ENCODE data around the gene HNRNPC.

Gene HNRNPC

DNA sequence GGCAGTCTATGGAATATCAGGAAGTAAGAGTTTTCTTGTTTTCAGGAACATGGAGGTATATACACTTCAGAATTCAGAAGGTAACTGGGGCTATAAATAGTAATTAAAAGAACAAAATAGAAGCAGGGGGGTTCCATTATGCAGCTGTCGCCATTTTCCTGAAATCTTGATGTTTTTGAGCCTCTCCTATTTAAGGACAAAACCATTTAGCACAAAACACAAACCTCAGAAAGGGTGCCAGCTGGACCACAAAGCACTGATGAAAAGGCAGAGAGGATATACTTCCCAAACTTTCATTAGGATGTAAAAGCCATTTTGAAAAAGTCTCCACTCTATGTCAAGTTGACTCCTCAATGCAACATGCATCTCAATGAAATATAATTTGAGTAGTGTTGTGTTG is 59.2 kb downstream of the HNRNPC start:
- no peak for DNase-seq (ENCODE audit: low read depth in 3 of 3)

DNA sequence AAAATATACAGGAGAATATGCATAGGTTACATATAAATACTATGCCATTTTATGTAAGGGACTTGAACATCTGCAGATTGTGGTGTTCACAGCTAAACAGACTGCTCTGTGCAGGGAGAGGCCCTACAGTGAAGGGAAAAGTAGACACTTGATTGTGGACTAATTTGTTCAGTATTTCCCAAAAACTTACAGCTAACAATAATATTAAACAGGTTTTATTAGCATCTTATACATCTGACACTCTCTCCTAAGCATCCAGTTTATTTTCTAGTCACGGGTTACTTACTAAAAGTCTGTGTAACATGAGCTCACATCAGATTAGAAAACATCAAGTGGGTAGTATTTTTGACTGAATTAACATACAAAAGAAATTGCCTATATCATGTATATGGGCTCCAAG is 60.1 kb downstream of the HNRNPC start:
- no peak for DNase-seq (ENCODE audit: low read depth in 3 of 3)

- no peak for DNase-seq (ENCODE audit: low read depth in 3 of 3)
Measured at GRCh38 chr14:21208554-21208953, 60.7 kb downstream of the HNRNPC start.

GRCh38 chr14:21206753-21207684 is 62.2 kb downstream of the HNRNPC start:
- DNase-seq (ENCODE audit: low read depth in 3 of 3) = no peak

DNA sequence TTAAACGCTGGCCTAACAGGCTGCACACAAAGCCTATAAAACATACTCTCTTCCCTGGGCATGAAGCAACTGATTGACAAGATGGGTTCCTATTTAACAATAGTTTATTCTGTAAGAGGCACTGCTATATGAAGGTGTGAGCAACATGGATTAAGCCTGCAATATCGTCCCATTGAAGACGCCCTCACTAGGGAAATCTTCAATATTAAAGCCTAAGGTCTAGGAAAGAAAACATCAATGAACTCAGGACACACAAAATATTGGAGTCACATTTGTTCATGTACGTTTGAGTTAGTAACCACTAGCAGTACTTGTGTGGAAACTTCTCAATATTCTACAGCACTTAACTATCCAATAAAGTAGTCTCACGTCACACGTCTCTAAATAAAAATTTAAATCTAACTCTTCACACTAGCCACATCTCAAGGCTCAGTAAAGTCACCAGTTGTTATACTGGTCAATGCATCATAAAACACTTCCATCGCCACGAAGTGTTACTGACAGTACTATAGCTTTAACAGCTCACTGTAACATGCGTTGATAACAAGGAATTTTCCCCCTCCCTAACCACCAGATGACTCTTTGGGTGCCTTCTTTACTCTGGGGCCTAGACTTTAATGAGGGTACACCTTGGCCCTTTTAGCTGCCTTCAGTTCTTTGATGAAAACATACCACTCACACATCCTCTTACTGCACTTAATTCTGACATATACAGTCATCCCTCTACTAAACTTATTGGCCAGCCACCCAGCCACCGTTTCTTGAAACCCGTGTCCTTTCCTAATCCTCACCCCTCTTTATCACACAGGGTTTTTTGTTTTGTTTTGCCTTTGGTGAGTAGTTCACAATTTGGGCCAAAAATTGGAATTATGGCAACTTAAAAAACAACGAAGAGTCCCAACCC is 63.3 kb downstream of the HNRNPC start:
- DNase-seq (ENCODE audit: low read depth in 3 of 3) = no peak

- DNase-seq (ENCODE audit: low read depth in 3 of 3) = no peak
Measured at GRCh38 chr14:21205026-21205677, 64.1 kb downstream of the HNRNPC start.

DNA sequence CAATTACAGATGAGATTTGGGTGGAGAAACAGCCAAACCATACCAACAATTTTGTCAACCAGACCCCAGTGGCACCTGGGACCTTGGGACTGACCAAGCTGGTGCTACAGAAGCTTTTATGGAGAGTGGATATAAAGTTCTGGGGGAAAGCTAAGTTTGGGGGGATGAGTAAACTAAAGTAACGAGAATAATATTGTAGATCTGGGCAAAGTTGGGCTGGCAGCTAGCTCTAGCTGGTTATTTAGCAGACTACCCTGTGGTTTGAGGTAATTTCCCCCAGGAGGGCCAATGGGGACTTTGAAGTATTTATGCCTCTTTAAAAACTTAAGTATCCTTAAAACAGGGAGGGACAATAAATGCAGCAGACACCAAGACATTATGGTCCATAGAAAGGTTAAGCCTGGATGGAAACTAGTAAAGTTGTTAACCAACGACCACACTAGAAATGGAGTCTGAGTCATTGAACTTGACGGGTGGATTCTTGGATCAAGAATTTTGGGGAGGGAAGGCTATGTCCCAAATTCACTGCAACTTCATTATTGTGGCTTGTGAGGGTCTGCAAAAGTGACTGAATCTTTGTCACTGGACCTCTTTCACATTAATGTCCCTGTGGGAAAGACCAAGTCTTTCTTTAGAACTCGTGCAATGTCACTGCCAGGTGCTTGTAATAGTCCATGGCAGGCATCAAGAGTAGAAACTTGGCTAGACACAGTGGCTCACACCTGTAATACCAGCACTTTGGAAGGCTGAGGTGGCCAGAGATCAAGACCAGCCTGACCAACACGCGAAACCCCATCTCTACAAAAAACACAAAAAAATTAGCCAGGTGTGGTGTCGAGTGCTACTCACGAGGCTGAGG is 64.8 kb downstream of the HNRNPC start:
- DNase-seq (ENCODE audit: low read depth in 3 of 3) = no peak

DNA sequence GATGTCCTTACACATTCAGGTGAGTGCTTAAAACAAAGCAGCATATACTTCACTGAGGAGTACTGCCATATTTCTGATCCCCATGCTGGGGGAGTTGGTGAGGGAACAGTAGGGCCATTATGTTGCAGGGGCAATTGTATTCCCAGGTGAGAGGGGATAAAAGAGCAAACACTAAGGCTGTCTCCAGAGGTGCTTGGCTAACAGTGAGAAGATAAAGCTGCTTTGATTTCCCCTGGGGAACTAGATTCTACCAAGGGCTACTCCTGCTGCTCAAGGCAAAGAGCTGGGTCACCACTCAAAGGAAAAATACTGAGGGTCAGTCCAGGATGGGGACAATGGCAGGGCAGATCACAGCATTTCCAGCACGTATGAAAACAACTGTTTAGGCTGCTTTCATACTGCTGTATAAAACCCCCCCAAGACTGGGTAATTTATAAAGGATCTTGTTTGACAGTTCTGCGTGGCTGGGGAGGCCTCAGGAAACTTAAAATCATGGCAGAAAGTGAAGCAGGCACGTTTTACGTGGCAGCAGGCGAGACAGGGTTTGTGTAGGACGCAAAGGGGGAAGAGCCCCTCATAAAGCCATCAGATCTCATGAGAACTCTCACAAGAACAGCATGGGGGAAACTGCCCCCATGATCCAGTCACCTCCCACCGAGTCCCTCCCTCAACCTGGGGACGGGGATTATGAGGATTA is 65.6 kb downstream of the HNRNPC start:
- no peak for DNase-seq (ENCODE audit: low read depth in 3 of 3)

- no peak for DNase-seq (ENCODE audit: low read depth in 3 of 3)
Measured at GRCh38 chr14:21202463-21203358, 66.5 kb downstream of the HNRNPC start.

GRCh38 chr14:21201732-21202462 is 67.3 kb downstream of the HNRNPC start:
- DNase-seq (ENCODE audit: low read depth in 3 of 3) = no peak

- no peak for DNase-seq (ENCODE audit: low read depth in 3 of 3)
Measured at GRCh38 chr14:21200752-21201461, 68.3 kb downstream of the HNRNPC start.

- no peak for DNase-seq (ENCODE audit: low read depth in 3 of 3)
Measured at GRCh38 chr14:21199611-21200560, 69.4 kb downstream of the HNRNPC start.

GRCh38 chr14:21197418-21198205 is 71.6 kb downstream of the HNRNPC start:
- no peak for DNase-seq (ENCODE audit: low read depth in 3 of 3)

GRCh38 chr14:21194597-21194996 is 74.6 kb downstream of the HNRNPC start:
- no peak for DNase-seq (ENCODE audit: low read depth in 3 of 3)

DNA sequence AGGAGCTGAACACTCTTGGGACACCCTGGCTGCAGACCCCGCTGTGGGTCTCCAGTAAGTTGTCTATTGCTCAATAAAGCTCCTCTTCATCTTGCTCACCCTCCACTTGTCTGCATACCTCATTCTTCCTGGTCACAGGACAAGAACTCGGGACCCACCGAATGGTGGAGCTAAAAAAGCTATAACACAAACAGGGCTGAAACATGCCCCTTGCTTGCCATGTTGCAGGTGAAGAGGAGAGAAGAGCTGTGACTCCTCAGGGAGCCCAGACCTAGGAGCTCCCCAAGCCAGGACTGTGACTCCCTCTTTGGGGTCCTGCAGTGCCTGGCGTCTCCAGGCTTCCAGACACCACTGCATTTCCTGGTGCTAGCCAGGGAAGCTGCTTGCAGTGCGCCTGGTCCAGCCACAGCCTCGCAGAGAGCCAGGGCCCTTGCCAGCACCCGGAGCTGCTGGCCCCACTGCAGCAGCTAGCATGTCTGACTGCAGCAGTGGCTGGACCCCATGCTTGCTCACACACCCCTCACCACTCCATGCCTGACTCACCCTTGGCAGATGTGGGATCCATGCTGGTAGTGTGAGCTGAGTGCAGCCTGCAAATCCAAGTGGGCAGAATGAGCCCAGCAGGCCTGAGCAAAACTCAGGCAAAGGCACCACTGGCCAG is 76.2 kb downstream of the HNRNPC start:
- DNase-seq (ENCODE audit: low read depth in 3 of 3) = no peak

DNA sequence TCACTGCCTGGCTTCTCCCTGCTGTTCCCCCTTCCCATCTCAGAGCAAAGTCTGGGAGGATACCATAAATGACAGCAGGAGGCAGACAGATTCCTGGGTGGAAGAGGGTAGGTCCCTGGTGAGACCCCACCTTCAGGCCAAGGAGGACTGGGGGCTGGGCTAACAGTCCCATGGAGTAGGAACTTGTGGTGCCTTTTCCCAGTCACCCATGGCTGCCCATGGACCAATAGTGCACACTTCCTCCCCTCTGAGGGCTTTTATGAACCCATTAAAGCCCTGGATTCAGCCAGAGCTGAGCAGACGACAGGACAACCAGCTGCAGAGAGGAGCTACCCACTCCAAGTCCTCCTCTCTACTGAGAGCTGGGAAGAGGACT is 76.8 kb downstream of the HNRNPC start:
- DNase-seq (ENCODE audit: low read depth in 3 of 3) = no peak
